K562 (cell line): Measurements from ENCODE around the gene PCK1. TPM values are rescaled to one million over a fixed set of nuclear protein-coding genes. Genes with fewer than 3 reads are reported as not detected.

Experiments
- ATAC-seq: fragments of 200-7000 bp; cut with Tn5 transposase; 3 replicates; pipeline ENCODE4 v1.9.1; 2020; ENCODE audit warnings: moderate library complexity
- BruUV-seq: library from RNA; stranded (reverse); fragments of 400-500 nt; replicated peaks from 2 replicates; lab custom pipeline; 2021; lab: Mats Ljungman, UMichigan
- CTCF ChIA-PET: fragments of 300-600 bp; formaldehyde crosslinking; extraction: SDS; loops from one replicate; lab custom pipeline; 2021; ENCODE audit warnings: low intra/inter-chr PET ratio; lab: Yijun Ruan, JAX
- POLR2A ChIA-PET: fragments of 300-600, 350-650 bp; sonication (Branson Sonifier 250); formaldehyde crosslinking; extraction: SDS; loops from one replicate; lab custom pipeline; 2021; ENCODE audit warnings: antibody characterized with exemption, inconsistent platforms; lab: Yijun Ruan, JAX
- DNase-seq, 4 experiments: peaks; one replicate each; pipeline versions ENCODE4 v3.0.0 to v3.0.0-alpha.2; 2011 to 2018; ENCODE audit warnings: low spot score in 3 of 4, mixed read lengths in 3 of 4; ENCODE audit errors: extremely low read depth in 1 of 4
- FAIRE-seq: peaks from 2 replicates; lab custom pipeline; 2011; peaks lifted over from hg19 to GRCh38; lab: Jason Lieb, UNC
- H2AFZ ChIP-seq: 2 replicates; pipeline ENCODE4 v1.6.0; 2011; ENCODE audit warnings: low read depth, low read length, control low read depth, inconsistent platforms
- H3K27ac ChIP-seq: fragments of 200-600 bp; 3 replicates; pipeline ENCODE4 v1.8.0; 2011; ENCODE audit warnings: low read depth, mild to moderate bottlenecking, control low read depth, inconsistent platforms, low read length, moderate library complexity, mixed read lengths; ENCODE audit errors: extremely low read depth
- H3K27me3 ChIP-seq, 2 experiments: fragments of 300-600 bp in 1 of 2; 2 replicates in 1 of 2; 3 replicates in 1 of 2; pipeline versions ENCODE4 v1.6.0 to v1.8.0; 2011; ENCODE audit warnings: inconsistent platforms in 2 of 2, low read length in 2 of 2, mild to moderate bottlenecking in 1 of 2, mixed read lengths in 1 of 2, moderate library complexity in 1 of 2; ENCODE audit not compliant: control insufficient read depth in 2 of 2, insufficient read depth in 2 of 2
- H3K36me3 ChIP-seq: fragments of 300-600 bp; 3 replicates; pipeline ENCODE4 v1.8.0; 2011; ENCODE audit warnings: mild to moderate bottlenecking, low read length, inconsistent platforms; ENCODE audit not compliant: control insufficient read depth, insufficient read depth
- H3K4me1 ChIP-seq, 2 experiments: fragments of 200-600 bp in 1 of 2; replicated peaks in 1 of 2; 2 replicates in 1 of 2; 3 replicates in 1 of 2; pipeline versions ENCODE4 v1.5.1 to v1.8.0; 2011; ENCODE audit warnings: inconsistent platforms in 2 of 2, low read length in 2 of 2, mild to moderate bottlenecking in 1 of 2, mixed read lengths in 1 of 2, moderate library complexity in 1 of 2; ENCODE audit not compliant: control insufficient read depth in 2 of 2, insufficient read depth in 2 of 2
- H3K4me2 ChIP-seq: 2 replicates; pipeline ENCODE4 v1.6.1; 2011; ENCODE audit warnings: low read length, control low read depth, inconsistent platforms, mixed read lengths; ENCODE audit not compliant: insufficient read depth
- H3K4me3 ChIP-seq: fragments of 200-600 bp; sonication (generic), shearing (Covaris generic); 2 replicates; pipeline ENCODE4 v1.5.1; 2016; ENCODE audit warnings: control low read depth, inconsistent platforms
- H3K79me2 ChIP-seq: fragments of 200-600 bp; 3 replicates; pipeline ENCODE4 v1.8.0; 2011; ENCODE audit warnings: low read length, inconsistent platforms; ENCODE audit not compliant: control insufficient read depth, insufficient read depth
- H3K9ac ChIP-seq, 2 experiments: 2 replicates each; pipeline versions ENCODE4 v1.6.0 to v1.6.1; 2011; ENCODE audit warnings: low read depth in 2 of 2, low read length in 2 of 2, control low read depth in 1 of 2, inconsistent platforms in 1 of 2, mild to moderate bottlenecking in 1 of 2, mixed read lengths in 1 of 2; ENCODE audit not compliant: insufficient read depth in 1 of 2
- H3K9me1 ChIP-seq: one replicate; pipeline ENCODE4 v1.6.0; 2011; ENCODE audit warnings: inconsistent platforms, mild to moderate bottlenecking, low read length, moderate library complexity; ENCODE audit not compliant: control insufficient read depth, insufficient read depth
- H3K9me3 ChIP-seq: replicated peaks from 2 replicates; pipeline ENCODE4 v1.5.1; 2011; ENCODE audit warnings: low read depth, low read length, inconsistent platforms; ENCODE audit not compliant: control insufficient read depth, insufficient read depth
- H4K20me1 ChIP-seq: replicated peaks from 2 replicates; pipeline ENCODE4 v1.6.1; 2011; ENCODE audit warnings: low read length, inconsistent platforms, mixed read lengths; ENCODE audit not compliant: control insufficient read depth, insufficient read depth
- BCOR ChIP-seq: fragments of 450-650 bp; IDR thresholded peaks from 2 replicates; pipeline ENCODE4 v1.6.1; 2016
- CREM ChIP-seq: IDR thresholded peaks from 2 replicates; pipeline ENCODE4 v1.6.1; 2014; ENCODE audit warnings: antibody characterized with exemption, low read depth
- ERF ChIP-seq: fragments of 450-650 bp; formaldehyde crosslinking; IDR thresholded peaks from 2 replicates; pipeline ENCODE4 v1.4.0; 2020; ENCODE audit warnings: mild to moderate bottlenecking, mixed read lengths
- GTF3C2 ChIP-seq: IDR thresholded peaks from 3 replicates; pipeline ENCODE4 v1.6.1; 2011; ENCODE audit warnings: borderline replicate concordance, mild to moderate bottlenecking, moderate library complexity; ENCODE audit not compliant: insufficient read length; ENCODE audit errors: extremely low read depth
- HDAC2 ChIP-seq: fragments of 450-650 bp; IDR thresholded peaks from 2 replicates; pipeline ENCODE4 v1.6.1; 2016; ENCODE audit warnings: mild to moderate bottlenecking
- POLR2A ChIP-seq: fragments of 450-650 bp; conservative IDR thresholded peaks from 2 replicates; pipeline ENCODE4 v1.6.1; 2016
- POLR3A ChIP-seq: IDR thresholded peaks from 2 replicates; pipeline ENCODE4 v1.6.1; 2011; ENCODE audit warnings: borderline replicate concordance, mild to moderate bottlenecking, moderate library complexity; ENCODE audit not compliant: insufficient read length, insufficient read depth; ENCODE audit errors: extremely low read depth
- SIN3B ChIP-seq: fragments of 450-650 bp; IDR thresholded peaks from 2 replicates; pipeline ENCODE4 v1.6.1; 2017; ENCODE audit warnings: low read depth, mild to moderate bottlenecking, moderate library complexity
- U2AF1 ChIP-seq: fragments of 200-400 bp; formaldehyde crosslinking; optimal IDR thresholded peaks from 2 replicates; pipeline ENCODE3; 2017; ENCODE audit warnings: mild to moderate bottlenecking, low read depth, low read length, moderate library complexity
- WGBS: fragments of 100-300 bp; shearing (Covaris generic); methylation state at CpG from one replicate; pipeline ENCODE4 v1.1.6; 2016; ENCODE audit warnings: low coverage, mixed read lengths; ENCODE audit not compliant: insufficient coverage; ENCODE audit errors: missing lambda C conversion rate; 5-methylcytosine and 5-hydroxymethylcytosine counted together
- in situ Hi-C: fragments of 300-500 bp; cut with MboI; formaldehyde crosslinking; loops from 4 replicates; pipeline ENCODE4 v1.15.0; 2018; ENCODE audit warnings: inconsistent platforms, mixed read lengths
- intact Hi-C: fragments of 100-400 bp; cut with micrococcal nuclease; formaldehyde crosslinking; loops from 2 replicates; pipeline ENCODE4 v1.14.2; 2022
- polyA plus RNA-seq, 8 experiments: library from polyadenylated mRNA; depleted of rRNA in 4 of 8; stranded (reverse) in 5 of 8; unstranded in 3 of 8; fragments of >200 nt; fragmentation: Nextera tagmentation in 2 of 8; fragmentation: Illumina TruSeq in 1 of 8; extraction: Ambion mirVana in 2 of 8; extraction: Trizol in 1 of 8; gene quantifications; 2 replicates each; pipeline versions ENCODE4 v1.2.1 to v1.2.3, GENCODE V29; 2011 to 2014; ENCODE audit warnings: inconsistent platforms in 1 of 8, missing spikeins in 1 of 8
- total RNA-seq, 7 experiments: library from RNA; depleted of rRNA in 6 of 7; stranded (reverse); fragments of >200 nt in 6 of 7; fragmentation: Illumina TruSeq in 2 of 7; extraction: Trizol in 2 of 7; gene quantifications; 2 replicates each; pipeline versions ENCODE4 v1.2.1 to v1.2.3, GENCODE V29; 2011 to 2021; ENCODE audit warnings: low replicate concordance in 1 of 7
- TF ChIP-seq, protein P1 (sequence below): fragments of 450-650 bp; formaldehyde crosslinking; conservative IDR thresholded peaks from 2 replicates; pipeline ENCODE4 v1.4.0; 2022; ENCODE audit warnings: mild to moderate bottlenecking, missing genetic modification characterization
- TF ChIP-seq, protein P2 (sequence below): sonication (generic); formaldehyde crosslinking; IDR thresholded peaks from 2 replicates; pipeline ENCODE4 v1.8.1; 2023; ENCODE audit warnings: missing genetic modification reagents, mild to moderate bottlenecking, borderline replicate concordance

Gene PCK1
- total and polyA plus RNA-seq, 9 of the 15 experiments (the other 6 are each of a cell fraction or from before 2014, with no cell fraction given), result 0.05 to 0.73 (median 0.15) TPM

GRCh38 chr20:57559658-57560553, 1.0 kb upstream of the PCK1 start:
- FAIRE-seq (no peak), ATAC-seq (no peak; the same call in 2 of the 3 replicates), DNase-seq (no peak)
- Histone ChIP-seq H2AFZ (peak overlapping the region; percentile 88; the same call in 1 of the 2 replicates), H4K20me1 (no peaks in the 10 kb centered on the region), H3K36me3 (no peaks in the 10 kb centered on the region), H3K27ac (peak overlapping the region; percentile 78; the same call in 2 of the 3 replicates), H3K9me1 (no peaks in the 10 kb centered on the region), H3K4me2 (peak overlapping the region; percentile 62), H3K9me3 (no peaks in the 10 kb centered on the region), H3K4me1 (peaks cover 27 to 34% of the 10 kb centered on the region in 2 experiments), H3K27me3 (no peaks in the 10 kb centered on the region), H3K79me2 (no peaks in the 10 kb centered on the region), H3K9ac (peak overlapping the region in 1 of 2 experiments; percentile 16; a peak in 1 of 4 replicates), H3K4me3 (no peak overlapping the region)
- ChIA-PET POLR2A (interaction anchor here (0.6 to 2.3 kb wide), 9 partner anchors 10 to 124 kb away, joined by 3 to 8 read pairs (median 3); no protein-coding TSS in a partner anchor), CTCF (no interaction called here)
- BruUV-seq, result no TSS peak
- WGBS, result 49% methylated on average over 8 of the region's 8 CpGs
- intact Hi-C loops, result no loop called here
- in situ Hi-C loops, result no loop called here
- TF ChIP-seq, protein P1, sequence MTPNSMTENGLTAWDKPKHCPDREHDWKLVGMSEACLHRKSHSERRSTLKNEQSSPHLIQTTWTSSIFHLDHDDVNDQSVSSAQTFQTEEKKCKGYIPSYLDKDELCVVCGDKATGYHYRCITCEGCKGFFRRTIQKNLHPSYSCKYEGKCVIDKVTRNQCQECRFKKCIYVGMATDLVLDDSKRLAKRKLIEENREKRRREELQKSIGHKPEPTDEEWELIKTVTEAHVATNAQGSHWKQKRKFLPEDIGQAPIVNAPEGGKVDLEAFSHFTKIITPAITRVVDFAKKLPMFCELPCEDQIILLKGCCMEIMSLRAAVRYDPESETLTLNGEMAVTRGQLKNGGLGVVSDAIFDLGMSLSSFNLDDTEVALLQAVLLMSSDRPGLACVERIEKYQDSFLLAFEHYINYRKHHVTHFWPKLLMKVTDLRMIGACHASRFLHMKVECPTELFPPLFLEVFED (CRISPR knock-in tag), result no peak
- no peak for TF ChIP-seq POLR3A
- no peak for TF ChIP-seq ERF (CRISPR knock-in tag)
- TF ChIP-seq CREM, result no peak
- no peak for TF ChIP-seq GTF3C2
- peak; percentile 36; the same call in 1 of the 2 replicates for TF ChIP-seq POLR2A
- TF ChIP-seq BCOR, result peak; percentile 84
- TF ChIP-seq, protein P2, sequence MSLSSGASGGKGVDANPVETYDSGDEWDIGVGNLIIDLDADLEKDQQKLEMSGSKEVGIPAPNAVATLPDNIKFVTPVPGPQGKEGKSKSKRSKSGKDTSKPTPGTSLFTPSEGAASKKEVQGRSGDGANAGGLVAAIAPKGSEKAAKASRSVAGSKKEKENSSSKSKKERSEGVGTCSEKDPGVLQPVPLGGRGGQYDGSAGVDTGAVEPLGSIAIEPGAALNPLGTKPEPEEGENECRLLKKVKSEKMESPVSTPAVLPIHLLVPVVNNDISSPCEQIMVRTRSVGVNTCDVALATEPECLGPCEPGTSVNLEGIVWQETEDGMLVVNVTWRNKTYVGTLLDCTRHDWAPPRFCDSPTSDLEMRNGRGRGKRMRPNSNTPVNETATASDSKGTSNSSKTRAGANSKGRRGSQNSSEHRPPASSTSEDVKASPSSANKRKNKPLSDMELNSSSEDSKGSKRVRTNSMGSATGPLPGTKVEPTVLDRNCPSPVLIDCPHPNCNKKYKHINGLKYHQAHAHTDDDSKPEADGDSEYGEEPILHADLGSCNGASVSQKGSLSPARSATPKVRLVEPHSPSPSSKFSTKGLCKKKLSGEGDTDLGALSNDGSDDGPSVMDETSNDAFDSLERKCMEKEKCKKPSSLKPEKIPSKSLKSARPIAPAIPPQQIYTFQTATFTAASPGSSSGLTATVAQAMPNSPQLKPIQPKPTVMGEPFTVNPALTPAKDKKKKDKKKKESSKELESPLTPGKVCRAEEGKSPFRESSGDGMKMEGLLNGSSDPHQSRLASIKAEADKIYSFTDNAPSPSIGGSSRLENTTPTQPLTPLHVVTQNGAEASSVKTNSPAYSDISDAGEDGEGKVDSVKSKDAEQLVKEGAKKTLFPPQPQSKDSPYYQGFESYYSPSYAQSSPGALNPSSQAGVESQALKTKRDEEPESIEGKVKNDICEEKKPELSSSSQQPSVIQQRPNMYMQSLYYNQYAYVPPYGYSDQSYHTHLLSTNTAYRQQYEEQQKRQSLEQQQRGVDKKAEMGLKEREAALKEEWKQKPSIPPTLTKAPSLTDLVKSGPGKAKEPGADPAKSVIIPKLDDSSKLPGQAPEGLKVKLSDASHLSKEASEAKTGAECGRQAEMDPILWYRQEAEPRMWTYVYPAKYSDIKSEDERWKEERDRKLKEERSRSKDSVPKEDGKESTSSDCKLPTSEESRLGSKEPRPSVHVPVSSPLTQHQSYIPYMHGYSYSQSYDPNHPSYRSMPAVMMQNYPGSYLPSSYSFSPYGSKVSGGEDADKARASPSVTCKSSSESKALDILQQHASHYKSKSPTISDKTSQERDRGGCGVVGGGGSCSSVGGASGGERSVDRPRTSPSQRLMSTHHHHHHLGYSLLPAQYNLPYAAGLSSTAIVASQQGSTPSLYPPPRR, result no peak
- TF ChIP-seq SIN3B, result no peak
- no peak for TF ChIP-seq HDAC2
- no peak for TF ChIP-seq U2AF1
